RWPE2 (cell line): ENCODE results near the gene GCG.

ENCODE experiments used
- ATAC-seq: fragments of 200-7000 bp; cut with Tn5 transposase; 3 replicates; pipeline ENCODE4 v1.9.1; 2021; ENCODE audit warnings: low read depth
- DNase-seq: peaks from one replicate; pipeline ENCODE4 v3.0.0-alpha.2; 2020; ENCODE audit warnings: low spot score
- H3K27ac ChIP-seq: fragments of 450-650 bp; 2 replicates; pipeline ENCODE4 v1.5.1; 2017; ENCODE audit warnings: mild to moderate bottlenecking; ENCODE audit not compliant: poor library complexity, severe bottlenecking
- H3K27me3 ChIP-seq: fragments of 250-450 bp; sonication (Bioruptor Pico); 2 replicates; pipeline ENCODE4 v1.5.1; 2021; ENCODE audit warnings: mild to moderate bottlenecking, moderate library complexity; ENCODE audit not compliant: insufficient read depth, poor library complexity, severe bottlenecking
- H3K36me3 ChIP-seq: fragments of 250-450 bp; sonication (Bioruptor Pico); 2 replicates; pipeline ENCODE4 v1.5.1; 2020; ENCODE audit warnings: low read depth, mild to moderate bottlenecking, moderate library complexity
- H3K4me1 ChIP-seq: fragments of 250-450 bp; sonication (Bioruptor Pico); 2 replicates; pipeline ENCODE4 v1.5.1; 2021; ENCODE audit warnings: mild to moderate bottlenecking, moderate library complexity; ENCODE audit not compliant: insufficient read depth, poor library complexity, severe bottlenecking
- H3K4me3 ChIP-seq: fragments of 250-450 bp; sonication (Bioruptor Pico); 2 replicates; pipeline ENCODE4 v1.5.1; 2021; ENCODE audit warnings: mild to moderate bottlenecking, moderate library complexity; ENCODE audit not compliant: severe bottlenecking
- H3K9me3 ChIP-seq: fragments of 250-450 bp; sonication (Bioruptor Pico); 2 replicates; pipeline ENCODE4 v1.5.1; 2021; ENCODE audit warnings: mild to moderate bottlenecking, moderate library complexity; ENCODE audit not compliant: severe bottlenecking
- CTCF ChIP-seq: fragments of 450-650 bp; IDR thresholded peaks from one replicate; pipeline ENCODE4 v1.5.1; 2017; ENCODE audit warnings: mild to moderate bottlenecking, moderate library complexity; ENCODE audit not compliant: poor library complexity, severe bottlenecking

The GCG gene

GRCh38 chr2:162152147-162152546, at the start of gene GCG:
TSS of gene GCG (minus strand) at chr2:162152247. CDS start at chr2:162149178, 3,069 bp downstream.
- Histone ChIP-seq H3K9me3 (no peaks in the 10 kb centered on the region), H3K36me3 (no peaks in the 10 kb centered on the region), H3K27me3 (no peaks in the 10 kb centered on the region), H3K4me1 (no peaks in the 10 kb centered on the region), H3K4me3 (no peak within 1 kb of the TSS), H3K27ac (no peak within 1 kb of the TSS)
- ATAC-seq (no peak), DNase-seq (no peak)
- no peak for TF ChIP-seq CTCF

GRCh38 chr2:162200636-162201035, 48.6 kb upstream of the GCG start:
- no peak overlapping the region for H3K27ac ChIP-seq
- H3K4me3 ChIP-seq: no peak overlapping the region
- H3K9me3 ChIP-seq: no peaks in the 10 kb centered on the region
- peaks cover 6% of the 10 kb centered on the region; the same call in 1 of the 2 replicates for H3K36me3 ChIP-seq
- H3K4me1 ChIP-seq: peaks cover 5% of the 10 kb centered on the region
- DNase-seq (no peak), ATAC-seq (no peak)
- no peak for TF ChIP-seq CTCF
- no peaks in the 10 kb centered on the region for H3K27me3 ChIP-seq

- DNase-seq (no peak), ATAC-seq (no peak)
- H3K27ac ChIP-seq: no peak overlapping the region
- H3K4me1 ChIP-seq: peaks cover 5% of the 10 kb centered on the region
- no peaks in the 10 kb centered on the region for H3K9me3 ChIP-seq
- no peak for TF ChIP-seq CTCF
- no peaks in the 10 kb centered on the region for H3K27me3 ChIP-seq
- peaks cover 6% of the 10 kb centered on the region; the same call in 1 of the 2 replicates for H3K36me3 ChIP-seq
- H3K4me3 ChIP-seq: no peak overlapping the region
Measured at GRCh38 chr2:162199913-162200312, 47.9 kb upstream of the GCG start.

- DNase-seq: no peak
- no peak for ATAC-seq
Measured at GRCh38 chr2:162198239-162198638, 46.2 kb upstream of the GCG start.

More at GRCh38 chr2:162198239-162198638, 46.2 kb upstream of the GCG start:
- Histone ChIP-seq H3K4me1 (peaks cover 5% of the 10 kb centered on the region), H3K4me3 (no peak overlapping the region), H3K27me3 (no peaks in the 10 kb centered on the region), H3K36me3 (peaks cover 6% of the 10 kb centered on the region; the same call in 1 of the 2 replicates), H3K9me3 (no peaks in the 10 kb centered on the region), H3K27ac (no peak overlapping the region)
- no peak for TF ChIP-seq CTCF
